ENCODE measurements around the gene NUTF2.
"Not testable (repeated sequence)": the region's sequence is repeated elsewhere in the genome, so short reads cannot be mapped to it uniquely, and the experiment has no call there.

Gene NUTF2

DNA sequence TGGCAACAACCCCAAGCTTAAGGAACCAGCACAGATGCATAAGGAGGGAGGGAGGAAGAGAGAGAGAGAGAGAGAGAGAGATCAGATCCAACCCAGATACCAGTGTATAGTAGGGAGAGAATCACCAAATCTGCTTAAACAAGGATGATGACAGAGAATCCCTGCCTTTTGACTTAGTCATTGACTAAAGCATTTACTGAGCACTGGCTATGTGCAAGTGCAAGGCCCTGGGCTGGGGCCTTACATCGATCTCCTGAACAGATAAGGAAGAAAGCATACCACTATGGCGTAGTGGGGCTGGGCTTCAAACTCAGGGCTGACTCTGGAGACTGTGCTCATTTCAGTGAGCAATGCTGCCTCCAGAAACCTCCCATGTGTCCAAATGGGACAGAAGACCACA, 24.2 kb upstream of the NUTF2 start:
- DNase-seq (ENCODE audit: insufficient read length, low spot score), result no peak

GRCh38 chr16:67825119-67825518, 21.6 kb upstream of the NUTF2 start:
- FAIRE-seq (no peak), DNase-seq (ENCODE audit: insufficient read length, low spot score) (no peak)
- no peak for TF ChIP-seq POLR2A (IDR thresholded peaks at IDR 0.05; ENCODE audit: low read depth, low read length)

More for the DNA sequence above, 24.2 kb upstream of the NUTF2 start:
- no peak for TF ChIP-seq POLR2A (IDR thresholded peaks at IDR 0.05; ENCODE audit: low read depth, low read length)
- no peak for FAIRE-seq

- TF ChIP-seq POLR2A (IDR thresholded peaks at IDR 0.05; ENCODE audit: low read depth, low read length), result no peak
- DNase-seq (ENCODE audit: insufficient read length, low spot score) (no peak), FAIRE-seq (no peak)
These were observed 20.8 kb upstream of the NUTF2 start for GRCh38 chr16:67825906-67826305.

DNA sequence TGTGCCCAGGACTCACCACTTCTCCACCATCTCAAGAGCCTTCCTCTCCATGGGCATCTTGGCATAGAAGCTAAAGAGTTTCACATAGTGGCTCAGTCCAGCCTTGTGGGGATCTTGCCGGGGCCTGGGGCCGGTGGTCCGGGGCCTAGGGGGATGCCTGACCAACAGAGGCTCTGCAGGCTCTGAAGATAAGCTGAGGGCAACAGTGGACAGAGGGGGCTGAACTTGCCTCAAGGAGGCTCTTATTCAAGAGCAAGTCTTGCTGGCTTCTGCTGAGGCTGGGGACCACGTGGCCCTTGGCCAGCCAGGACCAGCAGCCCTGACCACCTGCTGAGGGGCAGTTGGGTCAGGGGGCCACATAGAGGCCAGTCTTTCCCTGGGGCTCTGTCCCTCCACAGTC, 18.1 kb upstream of the NUTF2 start:
- no peak for DNase-seq (ENCODE audit: insufficient read length, low spot score)
- FAIRE-seq, result no peak
- TF ChIP-seq POLR2A (IDR thresholded peaks at IDR 0.05; ENCODE audit: low read depth, low read length), result no peak

DNA sequence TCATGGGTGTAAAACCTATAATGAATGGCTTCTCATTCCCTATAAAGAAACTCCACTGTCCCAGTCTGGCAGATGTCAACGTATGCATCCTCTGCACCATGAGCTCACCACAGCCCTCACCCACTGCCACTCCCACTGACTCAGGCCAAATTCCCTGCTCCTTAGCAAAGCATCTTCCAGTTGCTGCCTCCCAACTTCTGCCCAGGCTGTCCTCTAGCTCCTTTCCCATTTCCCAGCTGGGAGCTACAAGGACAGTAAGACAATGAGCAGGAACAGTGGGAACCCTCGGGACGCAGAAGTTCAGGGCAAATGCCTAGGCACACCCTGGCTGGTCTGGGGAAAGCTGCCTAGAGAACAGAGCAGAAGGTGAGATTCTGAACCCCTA, 13.7 kb upstream of the NUTF2 start:
- FAIRE-seq (peak; percentile 53), DNase-seq (ENCODE audit: insufficient read length, low spot score) (peak; percentile 71)
- no peak for TF ChIP-seq POLR2A (IDR thresholded peaks at IDR 0.05; ENCODE audit: low read depth, low read length)

DNA sequence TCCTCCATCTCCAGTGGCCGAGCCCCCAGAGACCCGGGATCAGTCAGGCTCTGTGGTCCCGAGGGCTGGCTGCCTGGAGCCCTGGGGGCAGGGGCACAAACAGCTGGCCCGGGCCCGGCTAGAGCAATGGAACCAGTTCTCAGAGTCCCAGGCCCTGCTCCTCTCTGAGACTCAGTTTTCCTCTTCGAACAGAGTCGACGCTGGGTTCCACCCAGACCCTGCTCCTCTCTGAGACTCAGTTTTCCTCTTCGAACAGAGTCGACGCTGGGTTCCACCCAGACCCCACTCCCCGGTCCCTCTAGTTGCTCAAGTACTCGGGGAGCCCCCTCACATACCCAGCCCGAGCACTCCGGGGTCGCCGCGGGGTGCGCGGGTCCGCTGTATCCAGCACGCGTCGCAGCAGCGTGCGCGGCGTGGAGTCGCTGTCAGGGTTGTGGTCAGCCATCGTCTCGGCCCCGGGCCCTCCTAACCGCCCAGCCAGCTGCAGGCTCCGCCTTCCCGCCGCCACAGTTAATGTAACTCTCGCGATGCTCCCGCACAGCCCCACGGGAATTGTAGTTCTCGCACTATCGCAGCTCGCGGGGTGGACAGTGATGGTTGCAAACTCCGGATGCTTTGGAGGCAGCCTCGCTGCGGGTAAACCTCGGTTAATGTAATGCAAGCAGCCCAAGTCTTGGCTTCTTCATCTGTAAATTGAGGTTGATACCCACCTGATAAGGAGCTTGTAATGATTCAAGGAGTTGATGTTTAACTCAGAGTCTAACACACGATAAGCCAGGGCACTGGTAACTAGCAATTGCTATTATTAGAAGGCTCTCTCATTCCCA, 13.1 kb upstream of the NUTF2 start:
- peak; percentile 78 for TF ChIP-seq POLR2A (IDR thresholded peaks at IDR 0.05; ENCODE audit: low read depth, low read length)
- peak; percentile 87 for DNase-seq (ENCODE audit: insufficient read length, low spot score)
- peak; percentile 48 for FAIRE-seq

GRCh38 chr16:67834242-67834614, 12.5 kb upstream of the NUTF2 start:
- no peak for DNase-seq (ENCODE audit: insufficient read length, low spot score)
- TF ChIP-seq POLR2A (IDR thresholded peaks at IDR 0.05; ENCODE audit: low read depth, low read length), result no peak
- FAIRE-seq, result no peak

DNA sequence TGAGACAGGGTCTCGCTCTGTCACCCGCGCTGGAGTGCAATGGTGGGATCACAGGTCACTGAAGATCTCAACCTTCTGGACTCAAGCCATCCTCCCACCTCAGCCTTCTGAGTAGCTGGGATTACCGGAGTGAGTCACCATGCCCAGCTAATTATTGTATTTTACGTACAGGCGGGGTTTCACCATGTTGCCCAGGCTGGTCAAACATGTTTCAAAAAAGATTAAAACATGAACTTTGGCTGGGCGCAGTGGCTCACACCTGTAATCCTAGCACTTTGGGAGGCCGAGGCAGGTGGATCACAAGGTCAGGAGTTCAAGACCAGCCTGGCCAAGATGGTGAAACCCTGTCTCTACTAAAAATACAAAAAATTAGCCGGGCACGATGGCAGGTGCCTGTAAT, 9.5 kb upstream of the NUTF2 start:
- not testable (repeated sequence) for DNase-seq (ENCODE audit: insufficient read length, low spot score); FAIRE-seq

- DNase-seq (ENCODE audit: insufficient read length, low spot score), result no peak
- no peak for TF ChIP-seq POLR2A (IDR thresholded peaks at IDR 0.05; ENCODE audit: low read depth, low read length)
- FAIRE-seq, result no peak
These were observed 8.9 kb upstream of the NUTF2 start for GRCh38 chr16:67837811-67838210.

DNA sequence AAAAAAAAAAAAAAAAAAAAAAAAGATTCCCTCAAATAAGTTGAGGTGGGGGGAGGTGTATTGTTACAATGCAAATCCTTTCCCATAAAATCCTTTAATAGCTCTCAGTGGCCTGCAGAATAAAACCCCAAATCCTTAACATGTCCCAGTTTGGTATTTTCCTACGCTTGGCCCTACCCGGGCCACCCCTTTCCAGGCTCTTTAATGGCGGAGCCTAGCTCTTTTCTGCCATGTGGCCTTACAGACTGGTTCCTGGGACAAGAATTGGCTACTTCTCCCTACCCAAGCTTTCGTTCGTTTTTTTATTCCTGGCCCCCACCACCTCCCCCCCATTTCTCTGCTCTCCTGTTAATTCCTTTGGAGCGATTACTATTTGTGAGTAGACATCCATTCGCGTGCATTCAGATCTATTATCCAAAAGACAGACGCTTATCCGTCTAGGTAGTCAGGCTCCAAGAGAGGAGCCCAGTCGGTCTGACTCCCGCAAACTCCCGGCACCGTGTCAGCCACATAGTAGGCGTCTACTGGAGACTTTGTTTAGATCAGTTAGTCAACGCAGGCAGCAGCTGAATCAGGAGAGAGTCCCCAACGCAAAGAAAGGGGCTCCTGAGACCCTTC, 5.4 kb upstream of the NUTF2 start:
- FAIRE-seq (no peak), DNase-seq (ENCODE audit: insufficient read length, low spot score) (no peak)
- no peak for TF ChIP-seq POLR2A (IDR thresholded peaks at IDR 0.05; ENCODE audit: low read depth, low read length)

DNA sequence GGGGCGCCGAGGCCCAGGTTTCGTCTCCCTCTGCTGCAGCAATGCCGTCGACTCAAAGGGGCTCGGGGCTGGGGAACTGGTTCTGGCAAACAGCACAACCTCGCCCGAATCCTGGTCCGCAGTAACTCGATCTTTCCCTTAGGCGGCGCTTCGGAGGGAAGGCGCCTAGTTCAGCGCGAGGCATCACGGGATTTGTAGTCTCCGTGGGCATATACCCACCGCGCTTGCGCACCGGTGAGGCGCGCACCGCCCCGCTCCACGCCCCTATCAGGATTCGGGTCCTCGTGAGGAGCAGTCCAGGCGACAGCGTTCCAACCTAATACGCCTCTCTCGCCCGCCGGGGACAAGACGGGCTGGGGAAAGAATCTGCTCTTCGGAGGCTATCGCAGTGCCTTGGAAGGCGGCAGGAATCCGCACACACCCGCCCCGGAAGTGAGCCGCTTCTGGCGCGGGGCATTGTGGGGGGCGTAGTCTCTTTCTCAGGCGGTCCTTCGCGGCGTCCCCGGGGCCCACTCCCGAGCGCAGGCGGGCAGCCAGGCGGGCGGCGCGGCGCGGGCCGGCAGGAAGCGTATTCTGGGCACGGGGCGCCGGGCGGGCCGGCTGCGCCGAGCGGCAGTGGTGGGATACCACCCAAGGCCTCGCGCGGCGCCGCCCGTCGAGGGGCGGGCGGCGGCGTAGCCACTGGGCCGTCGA, 4.8 kb upstream of the NUTF2 start, which contains the start of gene THAP11:
THAP11 (plus strand) TSS at position 505 of the 693 bp plus-strand sequence. CDS start 235 bp downstream, outside the sequence.
- FAIRE-seq, result no peak
- peak; percentile 94 for DNase-seq (ENCODE audit: insufficient read length, low spot score)
- TF ChIP-seq POLR2A (IDR thresholded peaks at IDR 0.05; ENCODE audit: low read depth, low read length), result no peak

DNA sequence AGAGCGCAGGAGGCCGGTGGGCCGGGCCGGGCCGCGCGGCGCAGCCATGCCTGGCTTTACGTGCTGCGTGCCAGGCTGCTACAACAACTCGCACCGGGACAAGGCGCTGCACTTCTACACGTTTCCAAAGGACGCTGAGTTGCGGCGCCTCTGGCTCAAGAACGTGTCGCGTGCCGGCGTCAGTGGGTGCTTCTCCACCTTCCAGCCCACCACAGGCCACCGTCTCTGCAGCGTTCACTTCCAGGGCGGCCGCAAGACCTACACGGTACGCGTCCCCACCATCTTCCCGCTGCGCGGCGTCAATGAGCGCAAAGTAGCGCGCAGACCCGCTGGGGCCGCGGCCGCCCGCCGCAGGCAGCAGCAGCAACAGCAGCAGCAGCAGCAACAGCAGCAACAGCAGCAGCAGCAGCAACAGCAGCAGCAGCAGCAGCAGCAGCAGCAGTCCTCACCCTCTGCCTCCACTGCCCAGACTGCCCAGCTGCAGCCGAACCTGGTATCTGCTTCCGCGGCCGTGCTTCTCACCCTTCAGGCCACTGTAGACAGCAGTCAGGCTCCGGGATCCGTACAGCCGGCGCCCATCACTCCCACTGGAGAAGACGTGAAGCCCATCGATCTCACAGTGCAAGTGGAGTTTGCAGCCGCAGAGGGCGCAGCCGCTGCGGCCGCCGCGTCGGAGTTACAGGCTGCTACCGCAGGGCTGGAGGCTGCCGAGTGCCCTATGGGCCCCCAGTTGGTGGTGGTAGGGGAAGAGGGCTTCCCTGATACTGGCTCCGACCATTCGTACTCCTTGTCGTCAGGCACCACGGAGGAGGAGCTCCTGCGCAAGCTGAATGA, 4.0 kb upstream of the NUTF2 start:
- FAIRE-seq, result no peak
- TF ChIP-seq POLR2A (IDR thresholded peaks at IDR 0.05; ENCODE audit: low read depth, low read length), result no peak

DNA sequence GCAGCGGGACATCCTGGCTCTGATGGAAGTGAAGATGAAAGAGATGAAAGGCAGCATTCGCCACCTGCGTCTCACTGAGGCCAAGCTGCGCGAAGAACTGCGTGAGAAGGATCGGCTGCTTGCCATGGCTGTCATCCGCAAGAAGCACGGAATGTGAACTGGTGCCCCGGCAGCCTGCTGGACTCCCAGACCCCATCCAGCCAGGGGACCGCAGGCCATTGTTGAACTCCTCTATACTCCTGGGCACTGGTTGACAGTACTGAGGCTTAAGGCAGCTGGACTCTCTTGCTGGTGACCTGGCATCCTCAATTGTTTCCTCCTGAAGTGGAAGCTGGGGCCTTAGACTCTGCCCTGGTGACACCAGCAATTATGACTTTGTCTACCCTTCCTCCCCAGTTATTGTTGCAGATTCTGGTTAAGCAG, 3.4 kb upstream of the NUTF2 start:
- FAIRE-seq, result no peak
- no peak for DNase-seq (ENCODE audit: insufficient read length, low spot score)
- TF ChIP-seq POLR2A (IDR thresholded peaks at IDR 0.05; ENCODE audit: low read depth, low read length), result no peak

More for the DNA sequence above, 4.0 kb upstream of the NUTF2 start:
- no peak for DNase-seq (ENCODE audit: insufficient read length, low spot score)

GRCh38 chr16:67844497-67844896, 2.2 kb upstream of the NUTF2 start:
- DNase-seq (ENCODE audit: insufficient read length, low spot score), result no peak
- TF ChIP-seq POLR2A (IDR thresholded peaks at IDR 0.05; ENCODE audit: low read depth, low read length), result no peak
- FAIRE-seq, result no peak
